ENCODE measurements around the gene CELSR2.
"Not testable (repeated sequence)": the region's sequence is repeated elsewhere in the genome, so short reads cannot be mapped to it uniquely, and the experiment has no call there.

Gene CELSR2

DNA sequence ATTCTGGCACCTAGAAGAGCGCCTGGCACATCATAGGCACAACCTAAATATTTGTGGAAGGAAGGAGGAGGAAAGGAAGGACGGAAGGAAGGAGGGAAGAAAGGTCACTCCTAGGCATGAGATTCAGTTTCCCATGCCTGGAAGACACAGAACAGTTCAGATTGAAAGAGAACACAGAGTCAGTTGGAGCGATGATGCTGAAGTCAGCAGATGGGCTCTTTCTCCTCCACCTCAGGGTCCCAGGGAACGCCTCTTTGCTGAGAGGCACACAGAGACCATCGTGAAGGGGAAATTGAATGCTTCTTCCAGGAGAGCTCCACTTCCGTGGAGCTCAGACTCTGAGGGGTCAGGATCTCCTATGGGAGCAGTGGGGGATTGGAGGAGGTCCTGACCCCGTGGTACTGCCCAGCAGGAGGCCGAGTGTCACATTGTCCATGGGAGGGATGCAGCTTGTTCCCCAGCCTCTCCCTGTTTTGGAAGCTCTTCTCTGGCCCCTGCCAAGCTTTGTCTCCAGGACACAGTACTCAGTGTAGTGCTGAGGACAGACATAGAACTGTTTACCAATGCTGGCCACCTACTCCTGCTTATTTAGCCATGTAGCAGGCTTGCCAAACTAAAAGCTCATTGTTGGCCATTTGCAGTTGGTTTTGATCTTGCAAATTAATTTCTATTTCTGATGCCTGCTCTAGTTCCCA lies 55.0 kb downstream of the CELSR2 start:
- no peak overlapping the region for H3K4me3 ChIP-seq (ENCODE audit: control insufficient read depth, low read depth, low read length)
- TF ChIP-seq, protein P1, sequence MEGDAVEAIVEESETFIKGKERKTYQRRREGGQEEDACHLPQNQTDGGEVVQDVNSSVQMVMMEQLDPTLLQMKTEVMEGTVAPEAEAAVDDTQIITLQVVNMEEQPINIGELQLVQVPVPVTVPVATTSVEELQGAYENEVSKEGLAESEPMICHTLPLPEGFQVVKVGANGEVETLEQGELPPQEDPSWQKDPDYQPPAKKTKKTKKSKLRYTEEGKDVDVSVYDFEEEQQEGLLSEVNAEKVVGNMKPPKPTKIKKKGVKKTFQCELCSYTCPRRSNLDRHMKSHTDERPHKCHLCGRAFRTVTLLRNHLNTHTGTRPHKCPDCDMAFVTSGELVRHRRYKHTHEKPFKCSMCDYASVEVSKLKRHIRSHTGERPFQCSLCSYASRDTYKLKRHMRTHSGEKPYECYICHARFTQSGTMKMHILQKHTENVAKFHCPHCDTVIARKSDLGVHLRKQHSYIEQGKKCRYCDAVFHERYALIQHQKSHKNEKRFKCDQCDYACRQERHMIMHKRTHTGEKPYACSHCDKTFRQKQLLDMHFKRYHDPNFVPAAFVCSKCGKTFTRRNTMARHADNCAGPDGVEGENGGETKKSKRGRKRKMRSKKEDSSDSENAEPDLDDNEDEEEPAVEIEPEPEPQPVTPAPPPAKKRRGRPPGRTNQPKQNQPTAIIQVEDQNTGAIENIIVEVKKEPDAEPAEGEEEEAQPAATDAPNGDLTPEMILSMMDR (IDR thresholded peaks at IDR 0.05; ENCODE audit: control insufficient read depth, insufficient read depth, low read depth, low read length, missing control alignments) = no peak
- no peak for DNase-seq (ENCODE audit: low read depth)

DNA sequence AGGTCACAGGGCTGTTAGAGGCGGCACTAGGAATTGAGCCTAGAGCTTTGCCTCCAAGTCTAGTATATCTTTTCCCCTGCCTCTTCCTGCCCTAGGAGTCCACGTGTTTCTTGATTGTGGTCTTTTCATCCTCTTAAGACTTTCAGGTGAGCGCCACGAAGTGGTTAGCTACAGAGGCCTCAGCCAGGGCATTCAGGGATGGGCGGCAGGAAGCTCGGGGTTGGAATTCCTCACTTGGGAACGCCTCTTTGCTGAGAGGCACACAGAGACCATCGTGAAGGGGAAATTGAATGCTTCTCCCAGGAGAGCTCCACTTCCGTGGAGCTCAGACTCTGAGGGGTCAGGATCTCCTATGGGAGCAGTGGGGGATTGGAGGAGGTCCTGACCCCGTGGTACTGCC lies 56.7 kb downstream of the CELSR2 start:
- not testable (repeated sequence) for H3K4me3 ChIP-seq (ENCODE audit: control insufficient read depth, low read depth, low read length); DNase-seq (ENCODE audit: low read depth)

DNA sequence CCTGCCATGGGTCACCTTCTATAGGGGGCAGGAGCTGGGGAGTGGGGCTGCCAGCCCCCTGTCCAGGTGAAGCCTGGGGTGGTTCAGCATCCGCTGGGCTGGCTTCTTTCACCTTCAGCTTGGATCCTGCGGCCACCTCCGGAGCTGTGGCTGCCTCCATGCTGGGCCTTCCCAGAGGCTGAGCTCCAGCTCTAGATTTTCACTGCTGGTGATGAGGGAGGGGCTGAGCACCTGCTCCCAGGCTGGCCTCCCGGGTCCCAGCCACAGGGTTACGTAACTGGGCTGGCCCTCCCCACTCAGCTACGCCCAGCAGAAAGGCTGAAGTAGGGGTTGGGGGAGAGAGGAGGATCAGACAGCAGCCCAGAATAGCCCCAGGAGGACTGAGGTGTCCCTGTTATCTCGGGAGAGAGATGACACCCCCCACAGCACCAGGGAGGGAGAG lies 57.5 kb downstream of the CELSR2 start, which contains the start of gene MYBPHL:
Gene MYBPHL, minus strand, starts transcription at position 180 of the 442 bp plus-strand sequence. Its CDS starts 20 bp downstream, at position 160.
- no peak within 1 kb of the TSS for H3K4me3 ChIP-seq (ENCODE audit: control insufficient read depth, low read depth, low read length)
- no peak for DNase-seq (ENCODE audit: low read depth)
- TF ChIP-seq, protein P1 (IDR thresholded peaks at IDR 0.05; ENCODE audit: control insufficient read depth, insufficient read depth, low read depth, low read length, missing control alignments) = no peak

DNA sequence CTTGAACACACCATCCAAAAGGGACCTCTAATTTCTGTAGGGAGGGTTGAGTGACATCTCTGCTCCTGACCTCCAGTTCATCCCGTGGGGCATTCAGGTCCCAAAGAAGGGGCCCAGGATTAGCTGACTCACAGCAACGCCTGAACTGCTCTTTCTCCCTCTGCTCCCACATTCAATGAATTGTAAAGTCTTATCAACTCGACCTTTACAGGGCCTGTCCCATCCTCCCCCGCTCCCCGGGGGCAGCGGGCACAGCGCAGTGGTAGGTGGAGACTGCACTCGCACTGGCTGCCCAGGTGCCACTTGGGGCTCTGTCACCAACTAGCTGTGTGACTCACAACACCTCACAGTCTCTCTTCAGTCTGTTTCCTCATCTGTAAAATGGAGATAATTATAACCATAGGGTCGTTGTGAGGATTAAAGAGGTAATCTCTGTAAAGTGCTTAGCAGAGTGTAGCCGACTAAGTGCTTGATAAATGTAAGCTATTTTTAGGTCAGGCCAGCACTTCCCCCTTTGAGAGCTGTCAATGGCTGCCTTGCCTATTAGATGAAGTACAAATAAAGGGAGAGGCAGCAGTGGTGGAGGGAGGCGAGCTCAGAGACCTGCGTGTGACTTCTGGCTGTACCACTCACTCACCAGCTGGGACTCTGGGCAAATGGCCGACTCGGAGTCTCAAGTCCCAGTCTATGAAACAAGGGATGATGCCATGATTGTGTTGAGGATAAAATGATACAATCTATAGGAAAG lies 58.1 kb downstream of the CELSR2 start:
- TF ChIP-seq, protein P1 (IDR thresholded peaks at IDR 0.05; ENCODE audit: control insufficient read depth, insufficient read depth, low read depth, low read length, missing control alignments) = no peak
- no peak for DNase-seq (ENCODE audit: low read depth)
- H3K4me3 ChIP-seq (ENCODE audit: control insufficient read depth, low read depth, low read length) = no peak overlapping the region

DNA sequence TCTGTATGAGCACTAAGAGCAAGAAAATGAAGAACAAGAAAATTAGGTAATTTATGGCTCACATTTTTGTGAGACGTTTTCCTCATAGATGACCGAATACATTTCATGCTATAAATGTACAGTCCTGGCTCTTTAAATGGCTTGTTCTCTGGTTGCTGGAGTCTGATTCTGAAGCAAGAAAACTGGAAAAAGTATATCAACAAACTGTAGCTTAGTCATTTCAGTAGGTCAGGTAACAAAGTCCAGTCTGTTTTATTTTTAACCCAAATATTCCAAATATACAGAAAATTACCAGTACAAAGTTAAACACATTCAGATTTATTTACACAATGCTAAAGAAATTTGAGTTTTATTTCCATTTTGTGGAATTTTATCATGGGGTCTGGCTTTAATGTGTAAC lies 60.0 kb downstream of the CELSR2 start:
- no peak overlapping the region for H3K4me3 ChIP-seq (ENCODE audit: control insufficient read depth, low read depth, low read length)
- no peak for DNase-seq (ENCODE audit: low read depth)
- TF ChIP-seq, protein P1 (IDR thresholded peaks at IDR 0.05; ENCODE audit: control insufficient read depth, insufficient read depth, low read depth, low read length, missing control alignments) = no peak

DNA sequence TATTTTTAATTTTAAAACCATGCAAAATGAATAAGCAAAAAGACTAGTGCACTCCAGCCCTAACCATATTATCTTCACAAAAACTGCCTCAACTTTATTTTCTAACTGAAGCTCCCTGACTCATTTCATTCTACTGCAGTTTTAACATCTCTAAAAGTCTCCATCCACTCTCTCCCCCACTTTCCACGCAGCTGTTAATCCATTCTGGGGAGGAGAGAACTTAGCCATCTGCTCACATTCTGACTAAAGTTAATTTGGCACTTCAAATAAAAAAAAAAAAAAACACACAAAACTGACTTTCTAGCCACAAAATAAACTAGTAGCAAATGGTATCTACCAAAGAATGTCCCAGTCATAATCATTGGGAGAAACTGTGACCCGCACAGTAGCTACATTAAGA lies 62.9 kb downstream of the CELSR2 start:
- no peak overlapping the region for H3K4me3 ChIP-seq (ENCODE audit: control insufficient read depth, low read depth, low read length)
- no peak for DNase-seq (ENCODE audit: low read depth)
- TF ChIP-seq, protein P1 (IDR thresholded peaks at IDR 0.05; ENCODE audit: control insufficient read depth, insufficient read depth, low read depth, low read length, missing control alignments) = no peak

Measured in AG09309 (cell line).